ENCODE measurements around the gene CENPS.

- TF ChIP-seq CTCF (IDR thresholded peaks at IDR 0.05; ENCODE audit: low read depth, low read length, missing input control) (no peak), JUND (IDR thresholded peaks at IDR 0.05) (no peak)
- TF ChIP-seq, protein P1, sequence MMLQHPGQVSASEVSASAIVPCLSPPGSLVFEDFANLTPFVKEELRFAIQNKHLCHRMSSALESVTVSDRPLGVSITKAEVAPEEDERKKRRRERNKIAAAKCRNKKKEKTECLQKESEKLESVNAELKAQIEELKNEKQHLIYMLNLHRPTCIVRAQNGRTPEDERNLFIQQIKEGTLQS (IDR thresholded peaks at IDR 0.05) = no peak
- TF ChIP-seq, protein P2, sequence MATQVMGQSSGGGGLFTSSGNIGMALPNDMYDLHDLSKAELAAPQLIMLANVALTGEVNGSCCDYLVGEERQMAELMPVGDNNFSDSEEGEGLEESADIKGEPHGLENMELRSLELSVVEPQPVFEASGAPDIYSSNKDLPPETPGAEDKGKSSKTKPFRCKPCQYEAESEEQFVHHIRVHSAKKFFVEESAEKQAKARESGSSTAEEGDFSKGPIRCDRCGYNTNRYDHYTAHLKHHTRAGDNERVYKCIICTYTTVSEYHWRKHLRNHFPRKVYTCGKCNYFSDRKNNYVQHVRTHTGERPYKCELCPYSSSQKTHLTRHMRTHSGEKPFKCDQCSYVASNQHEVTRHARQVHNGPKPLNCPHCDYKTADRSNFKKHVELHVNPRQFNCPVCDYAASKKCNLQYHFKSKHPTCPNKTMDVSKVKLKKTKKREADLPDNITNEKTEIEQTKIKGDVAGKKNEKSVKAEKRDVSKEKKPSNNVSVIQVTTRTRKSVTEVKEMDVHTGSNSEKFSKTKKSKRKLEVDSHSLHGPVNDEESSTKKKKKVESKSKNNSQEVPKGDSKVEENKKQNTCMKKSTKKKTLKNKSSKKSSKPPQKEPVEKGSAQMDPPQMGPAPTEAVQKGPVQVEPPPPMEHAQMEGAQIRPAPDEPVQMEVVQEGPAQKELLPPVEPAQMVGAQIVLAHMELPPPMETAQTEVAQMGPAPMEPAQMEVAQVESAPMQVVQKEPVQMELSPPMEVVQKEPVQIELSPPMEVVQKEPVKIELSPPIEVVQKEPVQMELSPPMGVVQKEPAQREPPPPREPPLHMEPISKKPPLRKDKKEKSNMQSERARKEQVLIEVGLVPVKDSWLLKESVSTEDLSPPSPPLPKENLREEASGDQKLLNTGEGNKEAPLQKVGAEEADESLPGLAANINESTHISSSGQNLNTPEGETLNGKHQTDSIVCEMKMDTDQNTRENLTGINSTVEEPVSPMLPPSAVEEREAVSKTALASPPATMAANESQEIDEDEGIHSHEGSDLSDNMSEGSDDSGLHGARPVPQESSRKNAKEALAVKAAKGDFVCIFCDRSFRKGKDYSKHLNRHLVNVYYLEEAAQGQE (IDR thresholded peaks at IDR 0.05) = no peak
Observed at GRCh38 chr1:10380594-10381275, 49.5 kb upstream of the CENPS start.

All from liver (tissue), 3 donors.